Measurements from ENCODE around the gene HILPDA.

Gene HILPDA

GRCh38 chr7:128455543-128456254 lies at the start of gene HILPDA:
Gene HILPDA, plus strand, starts transcription at chr7:128455878. Its CDS starts 1,391 bp downstream, at chr7:128457269.
- DNase-seq (ENCODE audit: low read depth, low spot score): peak; percentile 45

GRCh38 chr7:128406314-128407232 lies 49.1 kb upstream of the HILPDA start:
- no peak for DNase-seq (ENCODE audit: low read depth, low spot score)

- DNase-seq (ENCODE audit: low read depth, low spot score): no peak
Observed at GRCh38 chr7:128407233-128407589, 48.5 kb upstream of the HILPDA start.

GRCh38 chr7:128407751-128408708 lies 47.6 kb upstream of the HILPDA start:
- DNase-seq (ENCODE audit: low read depth, low spot score): no peak

GRCh38 chr7:128408709-128409595 lies 46.7 kb upstream of the HILPDA start:
- DNase-seq (ENCODE audit: low read depth, low spot score): no peak

GRCh38 chr7:128409596-128410450 lies 45.9 kb upstream of the HILPDA start, which contains the start of gene IMPDH1:
Gene IMPDH1, minus strand, starts transcription at chr7:128409982. Its CDS starts 81 bp downstream, at chr7:128409901.
- no peak for DNase-seq (ENCODE audit: low read depth, low spot score)

GRCh38 chr7:128410451-128410753 lies 45.3 kb upstream of the HILPDA start:
- no peak for DNase-seq (ENCODE audit: low read depth, low spot score)

- DNase-seq (ENCODE audit: low read depth, low spot score): no peak
Observed at GRCh38 chr7:128415217-128415785, 40.4 kb upstream of the HILPDA start.

- no peak for DNase-seq (ENCODE audit: low read depth, low spot score)
Observed at GRCh38 chr7:128417071-128417470, 38.6 kb upstream of the HILPDA start.

- DNase-seq (ENCODE audit: low read depth, low spot score): no peak
Observed at GRCh38 chr7:128419257-128419656, 36.4 kb upstream of the HILPDA start.

GRCh38 chr7:128420773-128421172 lies 34.9 kb upstream of the HILPDA start:
- DNase-seq (ENCODE audit: low read depth, low spot score): no peak

- no peak for DNase-seq (ENCODE audit: low read depth, low spot score)
Observed at GRCh38 chr7:128421384-128421783, 34.3 kb upstream of the HILPDA start.

- no peak for DNase-seq (ENCODE audit: low read depth, low spot score)
Observed at GRCh38 chr7:128422037-128422436, 33.6 kb upstream of the HILPDA start.

- DNase-seq (ENCODE audit: low read depth, low spot score): no peak
Observed at GRCh38 chr7:128422842-128423241, 32.8 kb upstream of the HILPDA start.

- DNase-seq (ENCODE audit: low read depth, low spot score): no peak
Observed at GRCh38 chr7:128424686-128425275, 30.9 kb upstream of the HILPDA start.

- no peak for DNase-seq (ENCODE audit: low read depth, low spot score)
Observed at GRCh38 chr7:128425850-128426249, 29.8 kb upstream of the HILPDA start.

- DNase-seq (ENCODE audit: low read depth, low spot score): no peak
Observed at GRCh38 chr7:128427289-128427891, 28.3 kb upstream of the HILPDA start.

GRCh38 chr7:128430207-128430606 lies 25.5 kb upstream of the HILPDA start:
- DNase-seq (ENCODE audit: low read depth, low spot score): no peak

- no peak for DNase-seq (ENCODE audit: low read depth, low spot score)
Observed at GRCh38 chr7:128431221-128431620, 24.5 kb upstream of the HILPDA start.
